HL-60/S4 treated with retinoic acid at 250 ng/mL for 4 days and 3 days (cell line): ENCODE results near the gene BCORL1.

Experiments
- in situ Hi-C: fragments of 300-500 bp; cut with MboI; formaldehyde crosslinking; loops from 2 replicates; pipeline ENCODE4 v1.7.0; 2022; ENCODE audit warnings: low sequenced_read_pairs

Gene BCORL1

DNA sequence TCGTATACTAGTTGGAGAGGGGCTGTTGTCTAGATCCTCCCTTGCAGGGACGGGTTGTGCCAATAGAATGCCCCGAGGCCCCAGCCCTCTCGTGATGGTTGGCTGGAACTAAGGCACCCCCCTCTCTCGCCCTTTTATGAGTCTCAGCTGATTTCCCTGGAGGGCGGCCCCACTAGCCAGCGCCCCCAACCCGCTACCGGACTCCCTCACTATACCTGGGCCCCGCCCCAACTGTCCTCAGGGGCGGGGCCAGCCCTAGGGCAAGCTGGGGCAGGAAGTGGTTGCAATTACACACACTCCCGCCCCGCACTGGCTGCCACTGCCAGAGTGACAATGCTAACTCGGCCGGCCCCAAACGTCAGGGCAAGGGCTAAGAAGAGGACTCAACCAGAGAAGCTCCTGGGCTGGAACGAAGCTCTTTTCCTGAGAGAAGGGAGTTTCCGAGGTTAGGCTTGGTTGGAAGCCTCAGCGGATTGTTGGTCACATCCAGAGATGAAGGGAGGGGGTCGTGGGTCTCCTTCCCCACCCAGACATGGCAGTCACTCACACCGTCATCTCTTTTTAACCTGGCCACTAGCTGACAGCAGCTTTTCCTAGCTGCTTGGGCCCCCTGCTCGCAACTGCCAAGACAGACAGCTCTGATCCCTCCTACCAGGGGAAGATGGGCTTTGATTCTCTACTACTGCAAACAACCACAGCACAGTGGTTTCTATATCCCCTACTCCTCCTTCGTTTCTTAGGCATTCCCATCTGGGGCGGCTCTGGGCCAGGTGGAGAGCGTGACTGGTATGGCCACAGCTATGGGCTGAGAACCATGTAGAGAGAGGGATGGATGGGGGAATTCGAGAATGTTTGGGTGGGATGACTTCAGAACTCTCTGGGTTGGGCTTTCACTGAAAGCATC, 21.0 kb upstream of the BCORL1 start:
- in situ Hi-C loops, result no loop called here

DNA sequence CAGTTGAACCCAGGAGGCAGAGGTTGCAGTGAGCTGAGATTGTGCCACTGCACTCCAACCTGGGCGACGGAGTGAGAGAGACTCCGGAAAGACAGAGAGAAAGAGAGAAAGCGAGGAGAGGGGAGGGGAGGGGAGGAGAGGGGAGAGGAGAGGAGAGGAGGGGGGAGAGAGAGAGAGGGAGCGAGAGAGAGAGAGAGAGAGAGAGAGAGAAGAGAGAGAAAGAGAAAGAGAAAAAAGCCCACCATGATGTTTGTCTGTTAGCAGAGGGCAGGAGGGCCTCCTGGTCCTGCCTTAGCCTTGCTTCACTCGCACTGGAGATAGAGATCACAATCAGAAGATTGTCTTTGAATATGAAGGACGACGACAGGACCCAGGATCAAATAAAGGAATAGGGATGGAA, 18.7 kb upstream of the BCORL1 start:
- in situ Hi-C loops, result no loop called here

DNA sequence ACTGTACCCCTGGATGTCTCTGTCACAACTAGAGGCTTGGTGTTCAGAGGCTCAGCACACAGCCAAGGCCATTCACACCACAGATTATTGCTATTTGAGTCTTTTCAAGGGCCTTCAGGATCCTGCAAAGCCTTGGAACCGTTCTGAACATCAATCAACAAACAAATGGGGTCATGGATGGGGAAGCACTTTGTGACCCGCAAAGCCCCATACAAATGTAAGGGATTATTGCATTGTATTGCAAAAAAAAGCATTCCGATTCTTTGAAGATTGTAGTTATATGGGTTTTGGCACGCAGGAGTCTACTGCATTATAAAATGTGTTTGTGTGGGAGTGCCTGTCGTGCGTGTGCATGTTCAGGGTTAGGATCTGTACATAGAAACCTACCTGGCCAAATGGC, 17.3 kb upstream of the BCORL1 start:
- in situ Hi-C loops, result no loop called here

DNA sequence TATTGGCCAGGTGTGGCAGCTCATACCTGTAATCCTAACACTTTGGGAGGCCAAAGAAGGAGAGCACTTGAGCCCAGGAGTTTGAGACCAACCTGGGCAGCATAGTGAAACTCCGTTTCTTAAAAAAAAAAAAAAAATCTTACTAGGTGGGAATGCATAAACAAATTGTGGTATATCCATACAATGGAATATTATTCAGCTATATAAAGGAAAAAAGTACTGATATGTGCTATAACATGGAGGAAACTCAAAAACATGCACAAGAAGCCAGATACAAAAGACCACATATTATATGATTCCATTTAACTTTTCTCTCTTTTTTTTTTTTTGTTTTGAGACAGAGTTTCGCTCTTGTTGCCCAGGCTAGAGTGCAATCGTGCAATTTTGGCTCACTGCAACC, 13.5 kb upstream of the BCORL1 start:
- in situ Hi-C loops, result no loop called here

DNA sequence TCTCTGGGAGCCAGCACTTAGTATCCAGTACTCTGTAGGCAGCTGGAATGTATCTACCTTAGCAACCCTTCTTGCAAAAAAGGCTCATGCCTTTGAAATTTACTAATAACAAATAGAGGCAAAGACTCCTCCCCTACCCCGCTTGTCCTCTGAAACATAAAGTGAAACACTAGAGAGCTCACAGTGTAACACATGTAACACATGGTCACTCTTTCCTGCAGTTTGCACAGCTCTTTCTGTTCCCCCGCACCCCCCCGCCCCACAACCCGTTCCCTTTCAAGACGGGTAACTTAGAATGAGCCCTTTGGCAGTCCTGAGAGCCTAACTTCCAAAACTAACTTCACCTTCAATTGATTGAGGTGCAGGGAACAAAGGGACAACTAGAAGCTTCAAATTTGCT, 6.0 kb upstream of the BCORL1 start:
- in situ Hi-C loops, result no loop called here

DNA sequence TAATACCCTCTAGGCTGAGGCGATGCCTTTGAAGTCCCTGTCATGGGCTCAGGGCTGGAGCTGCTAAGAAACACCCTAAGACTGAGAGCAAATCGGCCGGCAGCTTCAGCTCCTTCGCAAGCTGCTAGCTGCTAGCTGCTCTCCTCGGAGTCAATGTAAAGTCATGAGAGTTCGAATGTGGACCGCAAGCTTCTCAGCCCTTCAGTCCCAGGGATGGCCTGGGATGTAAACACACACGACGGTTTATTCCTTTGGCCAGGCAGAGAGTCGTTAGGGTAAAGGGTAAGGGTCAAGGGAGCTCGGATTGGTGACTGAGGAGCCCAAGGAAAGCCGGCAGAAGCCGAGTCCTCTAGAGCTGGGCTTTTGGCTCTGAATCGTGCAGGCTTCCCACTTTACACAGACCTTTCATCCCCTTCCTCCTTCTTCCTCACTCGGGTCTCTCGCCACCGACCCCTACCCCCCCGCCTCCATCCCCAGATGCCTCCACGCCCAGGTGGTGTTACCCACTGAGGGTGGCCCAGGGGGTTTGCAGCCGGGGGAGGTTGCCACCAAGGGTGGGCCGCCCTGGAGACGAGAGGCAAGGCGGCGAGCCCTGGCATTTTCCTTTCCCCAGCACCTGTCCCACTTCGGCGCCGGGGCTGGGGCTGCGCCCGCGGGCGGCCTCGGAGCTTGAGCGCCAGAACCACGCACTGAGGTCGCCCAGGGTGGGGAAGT, 3.1 kb upstream of the BCORL1 start:
- in situ Hi-C loops, result no loop called here

DNA sequence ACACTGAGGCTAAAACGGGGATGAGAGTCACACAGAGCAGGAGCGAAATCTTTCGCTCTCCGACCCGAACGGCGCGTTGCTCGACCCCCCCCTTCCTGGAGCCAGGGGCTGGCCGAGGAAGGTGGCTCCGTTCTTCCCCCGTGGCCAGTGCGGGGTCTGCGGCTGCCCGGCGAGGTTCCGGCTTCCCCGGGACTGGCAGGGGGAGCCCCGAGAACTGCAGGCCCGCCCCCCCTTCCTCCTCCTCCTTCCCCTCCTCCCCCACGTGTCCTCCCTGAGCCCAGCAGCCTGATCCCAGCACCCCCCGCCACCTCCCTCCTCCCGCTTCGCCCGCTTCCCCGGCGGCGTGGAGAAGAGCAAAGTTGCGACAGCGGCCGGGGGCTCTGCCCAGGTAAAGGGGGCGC, 2.4 kb upstream of the BCORL1 start:
- in situ Hi-C loops, result no loop called here

DNA sequence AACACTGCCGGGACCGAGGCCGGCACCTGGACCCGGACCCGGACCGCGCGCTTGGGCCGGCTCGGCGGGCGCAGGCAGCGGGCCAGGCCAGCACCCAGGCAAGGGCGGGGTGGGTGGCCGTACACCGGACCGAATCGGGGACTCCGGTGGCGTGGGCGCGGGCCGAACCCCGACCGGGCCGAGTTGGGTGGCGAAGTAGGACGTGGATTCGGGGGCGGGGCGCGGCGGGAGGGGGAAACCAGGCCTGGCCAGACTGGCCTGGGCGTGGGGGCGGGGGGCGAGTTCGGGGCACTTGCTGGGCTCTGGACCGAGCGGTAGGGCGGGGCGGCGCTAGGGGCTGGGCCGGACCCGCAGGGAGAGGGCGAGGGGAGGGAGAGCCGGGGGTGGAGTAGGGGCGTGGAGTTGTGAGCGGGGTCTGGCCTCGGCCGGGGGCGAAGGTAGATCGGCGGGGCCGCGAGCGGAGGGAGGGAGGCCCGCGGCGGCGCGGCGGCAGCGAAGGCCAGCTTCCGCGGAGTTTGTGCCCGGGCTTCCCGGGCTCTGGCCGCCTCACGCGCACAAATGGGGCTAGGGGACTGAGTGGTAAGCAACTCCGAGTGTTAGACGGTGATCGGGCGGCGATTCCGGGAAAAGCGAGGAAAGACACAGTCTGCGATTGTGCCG, 1.8 kb upstream of the BCORL1 start:
- in situ Hi-C loops, result no loop called here

DNA sequence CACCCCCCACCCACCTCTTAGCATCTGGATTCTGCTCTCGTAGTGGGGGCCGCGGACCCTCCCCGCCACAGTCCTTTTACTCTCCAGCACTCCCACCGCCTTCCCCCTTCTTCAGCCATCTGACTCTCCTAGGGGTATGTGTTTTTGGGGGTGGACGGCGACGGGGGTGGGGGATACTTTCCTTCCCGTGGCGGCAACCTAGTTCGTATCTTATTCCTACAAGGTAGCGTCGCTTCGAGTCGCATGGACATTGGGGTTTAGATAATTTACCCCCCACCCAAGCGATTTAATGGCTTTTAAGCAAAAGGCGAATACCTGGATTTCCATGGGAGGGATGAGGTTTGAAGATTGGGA, 1.3 kb upstream of the BCORL1 start:
- in situ Hi-C loops, result no loop called here

DNA sequence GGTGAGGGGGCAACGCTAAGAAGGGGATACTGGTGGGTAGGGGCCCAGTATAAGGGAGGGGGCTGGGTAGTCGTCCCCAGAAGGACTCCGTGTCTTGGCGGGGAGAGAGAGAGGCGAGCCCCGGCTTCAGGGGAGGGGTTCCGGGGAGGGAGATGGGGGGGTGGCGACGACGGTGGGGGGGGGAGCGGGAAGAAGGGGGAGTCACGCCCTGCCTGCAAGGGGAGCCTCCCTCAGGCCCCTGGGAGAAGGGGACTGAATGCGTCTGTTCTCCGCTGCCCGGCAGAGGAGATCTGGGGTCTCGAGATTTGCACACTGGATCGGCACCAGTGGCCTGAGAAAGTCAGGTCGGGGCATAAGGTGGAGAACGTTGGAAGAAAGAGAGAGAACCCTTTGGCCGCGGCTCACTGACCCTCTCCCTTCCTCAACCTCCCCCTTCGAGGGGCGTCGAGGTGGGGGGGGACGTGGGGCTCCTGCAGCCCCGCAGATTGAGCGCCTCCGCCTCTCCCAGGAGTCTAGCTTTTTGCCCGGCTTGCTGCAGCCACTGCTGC, 609 bp upstream of the BCORL1 start:
- in situ Hi-C loops, result no loop called here

DNA sequence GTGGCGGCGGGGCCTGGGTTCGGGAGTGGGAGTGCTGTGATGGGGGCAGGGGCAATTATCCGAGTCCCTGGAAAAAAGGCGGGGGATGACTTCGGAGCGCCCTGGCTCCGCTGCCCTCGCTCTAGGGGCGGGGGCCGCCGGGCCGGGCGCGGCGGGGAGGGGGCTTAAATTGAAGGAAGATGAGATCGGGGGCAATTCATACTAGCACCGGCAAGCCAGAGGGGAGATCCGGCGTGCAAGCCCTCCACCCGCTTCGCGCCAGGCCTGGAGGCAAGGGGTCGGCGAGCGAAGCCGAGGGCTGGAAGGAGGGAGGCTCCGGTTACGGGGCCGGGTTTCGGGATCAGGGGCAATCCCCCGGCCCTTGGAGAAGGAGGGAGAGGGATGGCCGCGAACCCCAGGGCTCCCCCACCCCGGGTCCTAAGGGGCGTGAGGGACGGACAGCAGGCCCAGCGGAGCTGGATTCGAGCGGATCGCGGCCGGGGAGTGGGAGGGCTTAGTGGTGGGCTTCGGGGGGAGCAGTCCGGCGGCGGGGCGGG, 1.2 kb downstream of the BCORL1 start:
- in situ Hi-C loops, result no loop called here

DNA sequence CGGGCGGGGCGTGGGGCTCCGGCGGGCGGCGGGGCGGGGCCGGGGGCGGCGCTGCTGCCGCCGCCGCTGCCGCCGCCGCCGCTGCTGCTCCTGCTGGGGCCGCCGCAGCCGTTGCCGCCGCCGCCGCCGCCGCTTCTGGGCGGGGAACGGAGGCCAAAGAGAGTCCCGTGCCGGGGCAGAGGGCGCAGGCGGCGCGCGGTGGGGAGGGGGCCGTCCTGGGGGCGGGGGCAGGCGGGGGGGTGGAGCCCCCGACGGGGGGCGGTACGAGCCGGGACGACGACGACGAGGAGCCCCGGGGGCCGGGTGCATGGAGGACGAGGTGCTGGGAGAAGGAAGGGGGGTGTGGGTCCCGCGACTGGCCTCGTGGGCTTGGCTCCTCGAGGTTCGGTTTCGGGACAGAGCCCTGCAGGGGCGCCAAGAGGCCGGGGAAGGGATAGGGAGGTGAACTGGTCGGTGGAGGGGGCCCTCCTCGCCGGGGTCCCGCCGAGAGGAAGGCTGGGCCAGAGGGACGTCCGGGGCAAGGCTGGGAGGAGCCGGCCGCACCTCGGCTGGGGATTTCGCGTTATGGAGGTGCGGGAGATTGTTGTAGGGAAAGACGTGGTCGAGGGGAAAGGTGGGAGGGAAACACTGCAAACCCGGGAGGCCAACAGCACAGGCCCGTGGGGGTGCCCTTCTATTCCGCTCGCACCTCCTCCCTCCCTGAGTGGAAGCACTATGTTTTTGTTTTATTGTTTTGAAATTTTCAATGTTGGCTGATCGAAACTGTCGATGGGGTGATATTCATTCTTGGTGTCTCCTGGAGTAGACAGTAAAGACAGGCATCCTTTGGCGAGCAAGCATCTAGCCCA, 1.9 kb downstream of the BCORL1 start:
- in situ Hi-C loops, result no loop called here

DNA sequence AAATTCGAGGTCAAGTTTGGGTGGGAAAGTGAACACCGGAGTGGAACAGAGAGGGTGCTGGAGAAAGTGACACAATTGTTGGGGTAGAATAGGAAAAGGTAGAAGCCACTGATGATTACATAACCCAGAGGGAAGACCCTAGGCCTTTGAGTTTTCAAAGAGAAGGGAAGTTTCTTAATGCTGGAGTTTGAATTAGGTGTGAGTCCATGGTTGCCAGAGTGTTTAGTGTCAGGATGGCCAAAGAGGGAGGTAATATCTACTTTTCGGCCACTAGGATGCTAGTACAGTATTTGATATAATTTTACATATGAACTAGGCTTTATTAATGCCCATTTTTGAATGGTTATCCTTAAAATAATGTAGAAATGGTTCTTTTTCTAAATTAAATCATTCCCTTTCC, 5.4 kb downstream of the BCORL1 start:
- in situ Hi-C loops, result no loop called here

DNA sequence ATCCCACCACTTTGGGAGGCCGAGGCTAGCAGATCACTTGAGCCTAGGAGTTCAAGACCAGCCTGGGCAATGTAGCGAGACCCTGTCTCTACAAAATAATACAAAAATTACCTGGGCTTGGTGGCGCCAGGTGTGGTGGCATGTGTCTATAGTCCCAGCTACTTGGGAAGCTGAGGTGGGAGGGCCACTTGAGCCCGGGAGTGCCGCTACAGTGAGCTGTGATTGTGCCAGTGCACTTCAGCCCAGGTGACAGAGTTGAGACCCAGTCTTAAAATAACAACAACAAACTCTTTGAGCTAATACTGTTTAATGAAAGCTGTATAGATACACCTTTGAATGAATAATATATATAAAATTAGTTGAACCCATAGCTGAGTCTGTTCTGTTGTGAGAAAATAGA, 9.7 kb downstream of the BCORL1 start:
- in situ Hi-C loops, result no loop called here

DNA sequence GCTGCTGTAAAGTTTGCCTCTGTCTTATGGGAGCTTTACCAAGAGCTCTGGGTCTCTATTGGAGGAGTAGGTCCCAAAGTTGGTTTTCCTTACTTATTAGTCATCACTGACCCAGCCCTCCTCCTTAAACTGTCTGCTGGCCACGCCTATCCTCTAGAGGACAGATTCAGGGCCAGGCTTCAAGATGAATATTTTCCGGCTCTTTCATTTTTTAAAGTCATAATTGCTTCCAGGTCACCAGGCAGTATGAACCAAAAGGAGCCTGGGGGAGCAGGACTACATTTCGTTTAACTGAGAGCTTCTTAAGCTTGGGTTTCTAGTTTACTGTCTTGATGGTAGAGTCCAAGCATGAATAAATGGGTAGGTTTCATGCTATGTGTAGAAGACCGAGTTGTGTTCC, 13.7 kb downstream of the BCORL1 start:
- in situ Hi-C loops, result no loop called here

DNA sequence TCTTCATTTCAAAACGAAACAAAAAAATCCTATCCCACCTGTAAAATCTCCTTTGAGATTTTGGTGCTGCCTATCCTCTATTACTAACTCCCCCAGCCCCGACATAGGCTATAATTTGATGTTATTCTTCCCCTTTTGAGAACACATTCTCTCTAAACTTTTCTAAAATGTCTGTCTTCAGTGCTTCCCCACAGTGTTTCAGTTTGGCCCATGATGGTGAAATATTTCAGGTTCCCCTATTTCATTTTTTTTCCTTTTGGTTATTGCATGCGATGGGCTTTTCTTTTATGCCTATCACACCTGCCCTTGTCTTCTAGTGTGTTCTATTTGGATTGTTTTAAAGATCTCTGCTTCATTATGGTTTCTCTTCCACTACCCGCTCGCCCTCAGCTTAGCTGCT, 14.7 kb downstream of the BCORL1 start:
- in situ Hi-C loops, result no loop called here

DNA sequence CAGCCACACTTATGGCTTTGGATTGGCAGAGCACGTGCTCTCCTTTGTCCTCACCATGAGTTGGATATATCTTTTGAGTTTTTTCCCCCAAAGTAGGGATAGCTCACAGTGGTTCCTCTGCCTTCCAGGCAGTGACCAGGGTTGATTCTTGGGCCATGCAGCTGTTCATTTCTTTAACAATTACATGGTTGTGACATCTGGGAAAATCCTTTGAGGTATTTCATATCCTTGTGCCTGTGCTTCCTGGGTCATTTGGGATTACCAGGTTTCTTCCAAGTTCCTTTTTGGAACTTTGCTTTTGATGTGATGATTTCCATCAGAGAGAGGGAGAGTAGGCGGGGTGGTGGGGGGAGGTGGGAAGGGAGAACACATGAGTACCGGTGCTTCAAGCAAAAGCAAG, 15.6 kb downstream of the BCORL1 start:
- in situ Hi-C loops, result no loop called here

DNA sequence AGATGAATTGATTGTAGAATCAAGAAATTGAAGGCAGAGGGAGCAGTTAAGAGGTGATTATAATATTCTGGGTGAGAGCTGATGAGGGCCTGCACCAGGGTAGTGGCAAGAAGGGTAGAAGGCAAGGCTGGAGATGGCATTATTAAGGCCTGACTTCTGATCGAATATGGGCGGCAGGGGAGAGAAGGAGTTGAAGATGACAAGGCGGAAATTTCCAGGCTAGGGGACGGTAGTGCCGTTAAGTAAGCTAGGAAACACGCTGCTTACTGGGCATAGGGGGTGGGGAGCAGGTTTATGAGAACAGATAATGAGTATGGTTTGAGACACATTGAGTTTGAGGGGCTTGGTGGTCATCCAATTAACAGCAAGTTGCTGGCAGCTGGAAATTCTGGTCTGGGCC, 19.5 kb downstream of the BCORL1 start:
- in situ Hi-C loops, result no loop called here

DNA sequence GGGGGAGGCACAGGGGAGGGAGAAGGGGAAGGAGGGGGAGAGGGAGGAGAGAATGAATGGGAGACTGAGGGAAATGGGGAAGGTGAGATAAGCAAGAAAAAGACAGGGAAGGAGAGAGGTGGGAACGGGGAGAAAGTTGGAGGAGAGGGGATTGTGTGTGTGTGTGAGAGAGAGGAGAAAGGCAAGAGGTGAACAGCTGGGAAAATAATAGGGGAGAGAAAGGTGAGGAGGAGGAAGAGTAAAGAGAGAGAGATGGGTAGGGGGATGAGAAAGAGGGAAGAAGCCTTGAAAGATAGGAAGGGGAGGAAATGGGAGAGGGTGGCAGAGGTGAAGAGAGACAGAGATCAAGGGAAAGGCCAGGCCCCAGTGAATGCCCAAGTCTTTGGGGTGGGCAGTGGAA, 20.1 kb downstream of the BCORL1 start:
- in situ Hi-C loops, result no loop called here

DNA sequence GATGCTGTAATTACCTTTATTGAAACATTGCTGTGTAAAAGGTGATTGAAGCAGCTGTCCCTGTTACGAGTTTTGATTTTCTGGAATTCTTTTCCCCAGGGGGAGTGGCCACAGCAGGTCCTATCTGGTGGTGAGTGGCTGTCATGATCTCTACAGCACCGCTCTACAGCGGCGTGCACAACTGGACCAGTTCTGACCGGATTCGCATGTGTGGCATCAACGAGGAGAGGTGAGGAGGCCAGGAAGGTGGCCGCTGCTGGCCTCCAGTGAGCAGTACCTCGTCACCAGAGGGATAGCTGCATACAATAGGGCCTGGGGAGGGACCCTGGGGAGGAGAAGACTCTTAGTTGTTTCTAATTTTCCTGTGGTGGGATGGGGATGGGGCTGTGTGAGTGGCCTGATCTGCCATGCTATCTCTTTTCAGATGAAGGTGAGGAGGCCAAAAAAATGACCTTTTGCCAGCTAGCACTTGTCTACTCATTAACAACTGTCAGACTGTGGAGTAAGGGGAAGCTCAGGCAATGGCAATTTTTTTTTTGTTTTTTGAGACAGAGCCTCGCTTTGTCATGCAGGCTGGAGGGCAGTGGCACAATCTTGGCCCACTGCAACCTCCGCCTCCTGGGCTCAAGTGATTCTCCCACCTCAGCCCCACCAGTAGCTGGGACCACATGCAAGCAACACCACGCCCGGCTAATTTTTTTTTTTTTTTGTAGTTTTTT, 22.8 kb downstream of the BCORL1 start:
- in situ Hi-C loops, result no loop called here
